ENCODE results near the gene RDH8.

The RDH8 gene

GRCh38 chr19:10036601-10037071 lies 23.4 kb downstream of the RDH8 start:
- DNase-seq (ENCODE audit: low spot score) = no peak

GRCh38 chr19:10037367-10037766 lies 24.1 kb downstream of the RDH8 start:
- no peak for DNase-seq (ENCODE audit: low spot score)

GRCh38 chr19:10037809-10038208 lies 24.5 kb downstream of the RDH8 start:
- no peak for DNase-seq (ENCODE audit: low spot score)

- no peak for DNase-seq (ENCODE audit: low spot score)
These were observed 30.1 kb downstream of the RDH8 start for GRCh38 chr19:10043286-10043927.

- DNase-seq (ENCODE audit: low spot score) = no peak
These were observed 31.1 kb downstream of the RDH8 start for GRCh38 chr19:10044390-10044789.

- DNase-seq (ENCODE audit: low spot score) = no peak
These were observed 32.1 kb downstream of the RDH8 start for GRCh38 chr19:10045371-10045770.

- DNase-seq (ENCODE audit: low spot score) = no peak
These were observed 36.3 kb downstream of the RDH8 start for GRCh38 chr19:10049626-10050025.

- DNase-seq (ENCODE audit: low spot score) = no peak
These were observed 39.5 kb downstream of the RDH8 start for GRCh38 chr19:10052602-10053360.

- no peak for DNase-seq (ENCODE audit: low spot score)
These were observed 48.5 kb downstream of the RDH8 start for GRCh38 chr19:10061717-10062310.

GRCh38 chr19:10068205-10068604 lies 54.9 kb downstream of the RDH8 start:
- no peak for DNase-seq (ENCODE audit: low spot score)

GRCh38 chr19:10069046-10069445 lies 55.8 kb downstream of the RDH8 start:
- no peak for DNase-seq (ENCODE audit: low spot score)

- no peak for DNase-seq (ENCODE audit: low spot score)
These were observed 57.6 kb downstream of the RDH8 start for GRCh38 chr19:10070730-10071446.
